T1000 (cell line): ENCODE results near the gene HS3ST6.
"Not testable (repeated sequence)": the region's sequence is repeated elsewhere in the genome, so short reads cannot be mapped to it uniquely, and the experiment has no call there.

Experiments used
- DNase-seq: peaks from one replicate; lab custom pipeline; 2025; ENCODE audit warnings: mixed read lengths; lab: John Stamatoyannopoulos, UW

Gene HS3ST6

GRCh38 chr16:1877089-1877488 lies 41.1 kb downstream of the HS3ST6 start:
- DNase-seq = no peak

GRCh38 chr16:1876468-1876867 lies 41.7 kb downstream of the HS3ST6 start:
- DNase-seq = no peak

- not testable (repeated sequence) for DNase-seq
These were observed 42.1 kb downstream of the HS3ST6 start for GRCh38 chr16:1876066-1876465.

GRCh38 chr16:1874854-1875253 lies 43.4 kb downstream of the HS3ST6 start:
- DNase-seq = no peak

- no peak for DNase-seq
These were observed 46.1 kb downstream of the HS3ST6 start, which contains the start of gene MEIOB for GRCh38 chr16:1871974-1872635. MEIOB (minus strand) TSS chr16:1872164; CDS start chr16:1868175, 3,989 bp downstream.

- DNase-seq = no peak
These were observed 47.7 kb downstream of the HS3ST6 start for GRCh38 chr16:1870365-1871082.

- DNase-seq = no peak
These were observed 52.1 kb downstream of the HS3ST6 start for GRCh38 chr16:1865902-1866690.

GRCh38 chr16:1863681-1864460 lies 54.3 kb downstream of the HS3ST6 start:
- no peak for DNase-seq

- DNase-seq = no peak
These were observed 55.8 kb downstream of the HS3ST6 start for GRCh38 chr16:1862394-1862793.

GRCh38 chr16:1861730-1862129 lies 56.5 kb downstream of the HS3ST6 start:
- no peak for DNase-seq
